Measurements from ENCODE around the gene NPPA.
A peak's percentile ranks its signal among the peaks of the same experiment; 100 is the strongest.

Gene NPPA

GRCh38 chr1:11847667-11848372 is at the start of gene NPPA:
Gene NPPA, minus strand, starts transcription at chr1:11847783. Its CDS starts 99 bp downstream, at chr1:11847684.
- DNase-seq: peak in 4 of 10 donors; percentile 39 to 85 (median 80)
- intact Hi-C loops (cut with DNase I): no loop called here

DNA sequence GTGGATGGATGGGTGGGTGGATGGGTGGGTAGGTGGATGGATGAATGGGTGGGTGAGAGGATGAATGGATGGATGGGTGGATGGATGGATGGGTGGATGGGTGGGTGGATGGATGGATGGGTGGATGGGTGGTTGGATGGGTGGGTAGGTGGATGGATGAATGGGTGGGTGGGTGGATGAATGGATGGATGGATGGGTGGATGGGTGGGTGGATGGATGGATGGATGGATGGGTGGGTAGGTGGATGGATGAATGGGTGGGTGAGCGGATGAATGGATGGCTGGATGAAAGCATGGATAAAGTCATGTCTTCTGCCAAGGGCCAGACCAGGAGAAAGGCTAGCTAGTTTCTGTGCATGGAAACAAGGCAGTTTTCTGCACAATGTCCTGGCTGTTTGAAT is 46.9 kb upstream of the NPPA start:
- intact Hi-C loops (cut with DNase I): loop anchor here (1.0 kb wide), 1 partner anchor 56 kb away; no protein-coding TSS in a partner anchor
- peak in 1 of 10 donors; percentile 6 for DNase-seq

GRCh38 chr1:11893907-11894251 is 46.3 kb upstream of the NPPA start:
- intact Hi-C loops (cut with DNase I): loop anchor here (1.0 kb wide), 1 partner anchor 56 kb away; no protein-coding TSS in a partner anchor
- peak in 8 of 10 donors; percentile 51 to 94 (median 64) for DNase-seq

- DNase-seq: peak in 2 of 10 donors; percentile 29 to 33
- intact Hi-C loops (cut with DNase I): no loop called here
Measured at GRCh38 chr1:11891433-11892186, 44.0 kb upstream of the NPPA start.

GRCh38 chr1:11888877-11889208 is 41.3 kb upstream of the NPPA start:
- peak in 1 of 10 donors; percentile 41 for DNase-seq
- intact Hi-C loops (cut with DNase I): no loop called here

GRCh38 chr1:11888206-11888876 is 40.8 kb upstream of the NPPA start:
- DNase-seq: peak in 2 of 10 donors; percentile 42 to 57
- intact Hi-C loops (cut with DNase I): no loop called here

GRCh38 chr1:11887666-11888007 is 40.1 kb upstream of the NPPA start:
- intact Hi-C loops (cut with DNase I): no loop called here

GRCh38 chr1:11886986-11887665 is 39.5 kb upstream of the NPPA start:
- intact Hi-C loops (cut with DNase I): no loop called here
- peak in 2 of 10 donors; percentile 44 to 81 for DNase-seq

More at GRCh38 chr1:11887666-11888007, 40.1 kb upstream of the NPPA start:
- peak in 1 of 10 donors; percentile 54 for DNase-seq

- intact Hi-C loops (cut with DNase I): no loop called here
Measured at GRCh38 chr1:11885916-11886315, 38.3 kb upstream of the NPPA start.

GRCh38 chr1:11882814-11883538 is 35.4 kb upstream of the NPPA start:
- intact Hi-C loops (cut with DNase I): no loop called here
- peak in 2 of 10 donors; percentile 62 to 82 for DNase-seq

More at GRCh38 chr1:11885916-11886315, 38.3 kb upstream of the NPPA start:
- DNase-seq: peak in 2 of 10 donors; percentile 27 to 30

- peak in 2 of 10 donors; percentile 41 to 72 for DNase-seq
- intact Hi-C loops (cut with DNase I): no loop called here
Measured at GRCh38 chr1:11881749-11882441, 34.3 kb upstream of the NPPA start.

GRCh38 chr1:11880911-11881748 is 33.5 kb upstream of the NPPA start:
- intact Hi-C loops (cut with DNase I): no loop called here
- peak in 5 of 10 donors; percentile 18 to 88 (median 44) for DNase-seq

DNA sequence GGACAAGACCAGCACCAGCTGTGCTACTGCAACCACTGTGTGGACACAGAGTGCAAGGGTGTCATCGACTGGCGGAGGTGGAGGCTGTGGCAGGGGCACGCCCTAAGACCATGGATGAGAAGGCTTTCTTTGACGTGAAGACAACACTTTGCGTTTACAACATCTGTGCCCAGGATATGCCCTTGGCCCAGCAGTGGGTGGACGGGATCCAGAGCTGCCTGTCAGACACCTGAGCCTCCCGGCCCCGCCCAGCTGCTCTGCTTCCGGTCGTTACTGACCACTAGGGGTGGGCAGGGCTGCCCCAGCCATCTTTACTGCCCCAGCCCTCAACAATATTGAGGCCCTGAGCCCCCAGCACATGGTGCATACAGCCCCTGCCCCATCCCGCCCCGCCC is 32.6 kb upstream of the NPPA start:
- intact Hi-C loops (cut with DNase I): no loop called here
- DNase-seq: peak in 2 of 10 donors; percentile 39 to 54

DNA sequence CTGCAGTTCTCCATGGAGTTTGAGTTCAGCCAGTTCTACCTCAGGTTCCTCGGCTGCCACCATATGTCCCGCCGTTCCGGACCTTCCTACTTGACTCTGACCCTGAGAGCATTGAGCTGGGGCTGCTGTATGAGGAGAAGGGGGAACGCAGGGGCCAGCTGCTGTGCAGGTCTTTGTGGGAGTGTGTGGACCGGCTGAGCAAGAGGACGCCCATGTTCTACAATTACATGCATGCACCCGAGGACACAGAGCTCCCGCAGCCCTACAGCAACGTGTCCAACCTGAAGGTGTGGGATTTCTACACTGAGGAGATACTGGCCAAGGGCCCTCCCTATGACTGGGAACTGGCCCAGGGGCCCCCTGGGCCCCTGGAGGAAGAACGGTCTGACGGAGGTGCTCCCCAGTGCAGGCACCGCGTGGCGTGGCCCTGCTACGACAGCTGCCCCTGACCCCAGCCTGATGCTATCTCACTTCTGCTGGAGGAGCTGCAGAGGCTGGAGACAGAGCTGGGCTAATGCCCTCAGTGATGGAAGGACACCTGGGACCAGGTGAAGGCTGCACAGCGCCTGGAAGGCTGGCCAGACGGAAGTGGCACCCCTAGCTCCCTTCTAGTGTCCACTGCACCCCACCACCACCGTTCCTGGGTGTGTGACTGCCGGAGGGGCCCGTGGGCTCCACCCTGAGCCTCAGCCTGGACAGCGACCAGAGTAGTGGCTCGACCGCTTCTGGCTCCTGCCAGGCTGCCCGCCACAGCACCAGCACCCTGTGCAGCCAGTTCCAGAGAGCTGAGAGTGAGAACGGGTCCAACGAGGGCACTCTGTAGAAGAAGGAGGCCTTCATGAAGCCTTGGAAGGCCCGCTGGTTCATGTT is 32.0 kb upstream of the NPPA start:
- intact Hi-C loops (cut with DNase I): no loop called here
- DNase-seq: peak in 2 of 10 donors; percentile 55 to 68

DNA sequence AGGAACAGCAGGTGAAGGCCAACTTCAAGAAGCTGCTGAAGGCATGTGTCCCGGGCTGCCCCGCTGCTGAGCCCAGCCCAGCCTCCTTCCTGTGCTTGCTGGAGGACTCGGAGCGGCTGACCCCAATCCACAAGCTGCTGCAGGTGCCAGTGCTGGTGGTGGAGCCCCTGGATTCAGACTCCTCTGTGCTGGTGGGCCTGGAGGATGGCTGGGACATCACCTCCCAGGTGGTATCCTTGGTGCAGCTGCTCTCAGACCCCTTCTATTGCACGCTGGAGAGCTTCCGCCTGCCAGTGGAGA is 31.3 kb upstream of the NPPA start:
- intact Hi-C loops (cut with DNase I): no loop called here
- DNase-seq: no peak

DNA sequence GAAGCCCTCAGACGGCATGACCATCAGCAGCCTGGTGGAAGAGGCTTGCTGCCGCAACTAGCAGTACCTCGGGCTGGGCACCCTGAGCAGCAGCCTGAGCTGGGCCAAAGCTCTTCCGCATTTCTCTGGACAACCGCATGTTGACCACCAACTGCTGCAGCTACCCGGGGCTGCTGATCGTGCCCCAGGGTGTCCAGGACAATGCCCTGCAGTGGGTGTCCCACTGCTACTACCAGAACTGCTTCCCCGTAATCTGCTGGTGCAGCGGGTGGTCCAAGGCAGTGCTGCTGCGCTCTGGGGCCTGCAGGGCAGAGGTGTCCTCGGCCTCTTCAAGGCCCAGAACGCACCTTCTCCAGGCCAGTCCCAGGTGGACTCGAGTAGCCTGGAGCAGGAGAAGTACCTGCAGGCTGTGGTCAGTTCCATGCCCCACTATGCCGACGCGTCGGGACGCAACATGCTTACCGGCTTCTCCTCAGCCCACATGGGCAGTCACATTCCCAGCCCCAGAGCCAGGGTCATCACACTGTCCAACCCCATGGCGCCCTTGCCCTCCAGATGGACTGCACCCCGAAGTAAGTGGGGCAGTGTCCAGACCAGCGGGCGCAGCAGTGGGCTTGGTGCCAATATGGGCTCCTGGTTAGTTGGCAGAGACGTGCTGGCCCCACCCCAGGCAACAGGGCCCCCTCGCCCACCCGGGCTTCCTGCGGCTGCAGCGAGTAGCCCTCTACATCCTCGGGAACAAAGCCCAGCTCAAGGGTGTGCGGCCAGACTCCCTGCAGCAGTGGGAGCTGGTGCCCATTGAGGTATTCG is 30.7 kb upstream of the NPPA start:
- DNase-seq: peak in 2 of 10 donors; percentile 70 to 74
- intact Hi-C loops (cut with DNase I): no loop called here

GRCh38 chr1:11877074-11877473 is 29.5 kb upstream of the NPPA start:
- intact Hi-C loops (cut with DNase I): no loop called here
- peak in 2 of 10 donors; percentile 20 to 22 for DNase-seq

Data from posterior cingulate gyrus (tissue), 11 donors.